GM21526 (cell line): Measurements from ENCODE around the gene MEA1.
A peak's percentile ranks its signal among the peaks of the same experiment; 100 is the strongest.
"Not testable (repeated sequence)": the region's sequence is repeated elsewhere in the genome, so short reads cannot be mapped to it uniquely, and the experiment has no call there.

ENCODE experiments used
- ATAC-seq: cut with Tn5 transposase; IDR thresholded peaks from one replicate; pipeline ENCODE4 v1.9.1; 2021; ENCODE audit warnings: moderate library complexity; ENCODE audit not compliant: unreplicated experiment, low FRiP score

Gene MEA1

GRCh38 chr6:43013843-43014433, at the start of gene MEA1, which contains the start of gene KLHDC3:
Gene MEA1 (minus strand): TSS chr6:43013946. CDS start chr6:43013813, 133 bp downstream.
Gene KLHDC3 (plus strand): TSS chr6:43014249. CDS start chr6:43017193, 2,944 bp downstream.
- peak; percentile 73 for ATAC-seq

DNA sequence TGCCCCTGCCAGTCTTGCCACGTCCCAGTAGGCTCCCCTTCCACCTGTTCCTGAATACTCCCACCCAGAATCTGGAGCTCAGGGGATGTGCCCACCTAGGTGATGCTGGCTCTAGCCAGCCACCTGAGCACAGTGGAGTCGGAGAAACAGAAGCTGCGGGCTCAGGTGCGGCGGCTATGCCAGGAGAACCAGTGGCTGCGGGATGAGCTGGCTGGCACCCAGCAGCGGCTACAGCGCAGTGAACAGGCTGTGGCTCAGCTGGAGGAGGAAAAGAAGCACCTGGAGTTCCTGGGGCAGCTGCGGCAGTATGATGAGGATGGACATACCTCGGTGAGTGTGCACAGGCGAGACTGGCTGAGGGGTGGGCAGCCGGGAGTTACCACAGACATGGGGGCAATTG, 49.1 kb upstream of the MEA1 start:
- no peak for ATAC-seq

GRCh38 chr6:43061861-43062260, 48.1 kb upstream of the MEA1 start:
- no peak for ATAC-seq

DNA sequence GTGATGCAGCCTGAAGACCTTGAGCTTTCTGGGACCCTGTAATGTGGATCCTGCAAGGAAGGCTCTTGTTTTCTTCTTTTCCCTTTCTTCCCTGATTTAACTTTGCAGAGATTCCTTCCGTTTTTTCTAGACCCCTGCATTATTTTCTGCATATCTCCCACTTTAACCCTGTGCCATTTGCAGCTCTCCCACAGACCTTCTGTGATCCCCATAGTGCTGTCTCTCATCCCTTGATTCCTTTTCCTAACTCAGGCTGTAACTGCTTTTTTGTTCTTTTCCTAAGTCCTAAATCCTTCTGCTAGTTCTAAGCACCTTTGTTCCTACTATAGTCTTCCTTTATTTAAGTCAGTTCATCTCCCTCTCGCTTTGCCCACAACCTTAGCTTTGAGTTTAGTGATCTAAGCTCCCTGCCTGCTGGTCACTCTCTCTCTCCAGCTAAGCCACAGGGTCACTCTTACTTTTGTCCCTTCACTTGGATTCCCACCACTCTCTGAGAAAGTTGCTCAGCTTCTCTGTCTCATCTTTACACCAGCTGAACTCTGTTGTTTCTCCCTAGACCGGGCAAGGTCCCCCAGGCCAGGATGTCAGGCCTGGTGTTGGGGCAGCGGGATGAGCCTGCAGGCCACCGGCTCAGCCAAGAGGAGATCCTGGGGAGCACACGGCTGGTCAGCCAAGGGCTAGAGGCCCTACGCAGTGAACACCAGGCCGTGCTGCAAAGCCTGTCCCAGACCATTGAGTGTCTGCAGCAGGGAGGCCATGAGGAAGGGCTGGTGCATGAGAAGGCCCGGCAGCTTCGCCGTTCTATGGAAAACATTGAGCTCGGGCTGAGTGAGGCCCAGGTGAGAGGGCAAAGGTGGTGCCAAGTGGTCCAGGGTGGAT, 47.2 kb upstream of the MEA1 start:
- no peak for ATAC-seq

DNA sequence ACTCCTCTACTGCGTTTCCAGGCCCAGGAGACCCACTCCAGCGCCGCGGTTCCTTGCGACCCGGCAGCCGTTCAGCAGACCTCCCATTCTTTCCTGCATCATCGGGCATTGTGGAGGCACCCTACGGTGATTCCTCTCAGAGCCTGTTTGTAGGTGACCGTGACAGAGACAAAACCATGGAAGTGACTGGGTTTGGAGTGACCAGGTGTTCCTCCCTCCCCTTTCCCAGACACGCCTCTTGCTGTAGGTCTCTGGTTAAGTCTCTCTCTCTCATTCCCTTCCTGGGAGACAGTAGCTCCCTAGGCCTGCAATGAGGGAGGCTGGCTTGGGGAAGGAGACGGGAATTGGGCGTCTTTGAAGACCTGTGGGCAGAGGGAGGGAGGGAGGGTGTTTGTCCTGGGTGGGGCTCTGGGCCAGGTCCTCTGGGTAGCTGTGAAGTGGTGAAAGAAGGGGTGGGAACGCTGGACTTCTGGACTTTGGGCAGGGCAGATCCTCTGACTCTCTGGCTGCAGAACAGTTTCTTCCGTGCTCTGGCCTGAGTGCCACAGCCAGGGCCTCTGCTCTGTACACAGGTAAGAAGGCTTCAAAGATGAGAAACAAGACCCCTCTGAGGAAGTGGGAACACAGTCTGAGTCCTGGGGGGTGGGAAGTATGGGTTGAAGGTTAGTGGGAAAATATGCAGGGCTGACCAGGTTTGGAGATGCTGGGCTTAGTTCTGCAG, 46.4 kb upstream of the MEA1 start:
- no peak for ATAC-seq

DNA sequence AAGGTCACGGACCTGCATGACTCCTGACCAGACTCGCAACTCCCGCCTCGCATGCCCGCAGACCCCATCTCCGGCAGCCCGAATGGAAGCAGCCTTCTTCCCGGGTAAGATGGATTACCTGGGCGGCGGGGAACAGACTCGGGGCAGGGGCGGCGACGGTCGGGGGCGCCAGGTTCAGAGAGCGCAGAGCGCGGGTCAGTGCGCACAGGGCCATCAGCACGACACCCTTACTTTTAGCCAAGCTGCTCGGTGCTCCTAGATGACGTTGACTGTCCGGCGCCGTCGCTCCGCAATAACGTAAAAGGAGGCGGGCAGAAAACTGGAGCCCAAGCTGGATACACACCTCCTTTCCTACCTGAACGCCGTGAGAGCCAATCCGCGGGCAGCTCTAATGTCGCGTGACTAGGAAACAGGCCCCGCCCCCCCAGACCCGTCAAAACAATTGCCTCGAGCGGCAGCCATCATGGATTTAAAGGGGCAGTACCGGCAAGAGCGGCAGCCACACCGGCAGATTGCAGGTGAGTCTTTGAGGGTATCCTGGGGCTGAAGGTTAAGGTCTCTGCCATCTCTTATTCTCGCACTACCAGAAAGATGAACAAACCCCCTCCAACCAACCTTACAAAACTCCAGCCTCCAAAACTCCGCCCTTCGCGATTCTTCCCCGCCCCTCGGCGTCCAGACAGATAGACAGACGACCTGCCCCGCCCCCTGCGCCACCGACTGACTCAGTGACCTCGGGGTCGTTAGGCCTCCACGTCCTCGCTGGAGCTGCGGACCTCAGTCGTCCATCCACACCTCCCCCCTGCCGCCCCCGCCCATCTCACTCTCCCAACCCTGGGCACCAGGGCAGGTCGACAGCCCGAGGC, 45.7 kb upstream of the MEA1 start, which contains the start of the genes KLC4 and MRPL2:
Gene KLC4, plus strand, starts transcription at position 464 of the 866 bp plus-strand sequence. CDS start 1,705 bp downstream, outside the sequence.
Gene MRPL2, minus strand, starts transcription at position 267 of the 866 bp plus-strand sequence. Its CDS starts 53 bp downstream, at position 214.
- ATAC-seq: peak; percentile 76

GRCh38 chr6:43058531-43058930, 44.8 kb upstream of the MEA1 start:
- no peak for ATAC-seq

GRCh38 chr6:43055966-43056365, 42.2 kb upstream of the MEA1 start:
- no peak for ATAC-seq

GRCh38 chr6:43054206-43054943, 40.6 kb upstream of the MEA1 start:
- no peak for ATAC-seq

GRCh38 chr6:43053545-43054205, 39.9 kb upstream of the MEA1 start, which contains the start of gene CUL7:
Gene CUL7 (minus strand): TSS chr6:43053851. CDS start chr6:43052788, 1,063 bp downstream.
- ATAC-seq: peak; percentile 74

DNA sequence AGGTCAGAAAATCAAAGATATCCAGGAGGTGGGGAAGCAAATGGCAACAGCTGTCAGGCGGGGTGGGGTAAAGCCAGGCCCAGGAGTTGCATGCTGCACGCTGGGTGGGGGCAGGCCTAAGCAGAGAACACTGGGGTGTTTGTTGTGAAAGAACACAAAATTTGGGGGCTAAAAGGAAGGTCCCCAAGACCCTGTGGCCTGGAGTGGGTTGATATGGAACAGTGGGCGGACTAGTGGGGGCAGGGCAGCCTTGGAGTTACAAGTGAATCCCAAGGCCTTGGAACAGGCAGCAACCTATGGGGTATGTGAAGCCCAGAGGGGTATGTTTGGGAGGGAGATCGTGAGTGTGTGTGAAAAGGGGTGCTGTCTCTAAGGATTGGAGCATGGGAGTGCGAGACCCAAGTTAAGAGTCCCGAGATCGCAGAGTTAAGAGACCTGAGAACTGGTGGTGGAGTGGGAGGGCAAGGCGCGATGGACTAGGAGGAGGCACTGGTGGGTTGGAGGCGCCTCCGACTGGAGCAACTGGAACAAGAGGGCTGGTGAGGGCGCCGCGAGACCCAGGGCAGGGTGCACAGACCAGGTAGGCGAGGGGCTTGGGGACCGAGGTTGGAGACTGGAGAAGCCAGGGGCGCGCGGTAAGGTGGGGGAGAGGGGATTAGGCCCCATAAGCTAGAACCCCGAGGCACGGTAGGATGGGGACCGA, 39.2 kb upstream of the MEA1 start:
- ATAC-seq: peak; percentile 7

DNA sequence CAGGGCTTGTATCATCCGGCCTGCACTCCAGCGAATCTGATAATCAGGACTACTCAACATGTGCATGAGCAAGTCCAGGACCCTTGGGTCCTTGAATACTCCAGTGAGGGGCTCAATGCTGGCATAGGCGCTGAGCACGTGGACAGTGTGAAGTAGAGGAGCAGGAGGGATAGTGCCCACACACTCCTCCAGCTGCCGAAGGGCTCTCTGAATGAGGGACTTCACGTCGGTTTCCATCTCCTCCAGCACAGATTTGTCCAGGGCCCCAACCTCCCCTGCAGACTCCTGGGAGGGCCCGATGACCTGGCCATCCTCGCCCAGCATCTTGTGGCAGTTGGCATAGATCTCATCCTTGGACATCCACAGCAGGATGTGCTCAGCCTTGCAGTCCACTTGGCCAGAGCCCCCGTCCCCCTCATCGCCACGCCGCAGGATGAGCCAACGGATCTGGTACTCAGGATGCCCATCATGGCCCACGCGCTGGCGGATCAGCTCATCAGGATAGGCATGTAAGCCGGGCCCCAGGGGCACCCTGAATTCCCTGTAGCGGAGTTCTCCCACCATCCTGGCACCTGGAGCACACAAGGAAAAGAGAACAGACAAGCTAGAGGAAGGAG, 38.6 kb upstream of the MEA1 start:
- ATAC-seq: no peak

DNA sequence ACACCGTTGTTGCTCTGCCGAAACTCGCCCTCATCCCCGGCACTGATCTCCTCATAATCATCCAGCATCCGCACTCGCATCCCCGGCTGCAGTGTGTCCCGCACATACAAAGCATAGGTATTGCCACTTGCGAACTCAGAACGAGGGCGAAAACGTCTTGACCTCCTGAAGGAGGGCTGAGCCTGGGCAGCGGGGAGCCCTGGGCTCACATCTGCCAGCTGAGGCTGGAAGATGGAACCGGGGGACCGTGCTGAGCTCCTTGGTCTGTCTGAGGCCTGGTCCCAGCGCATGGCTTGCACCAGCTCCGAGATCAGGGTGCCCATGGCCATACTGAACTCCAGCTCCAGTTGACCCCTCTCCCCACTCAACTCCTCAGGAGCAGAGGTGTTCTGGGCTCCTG, 37.2 kb upstream of the MEA1 start:
- no peak for ATAC-seq

DNA sequence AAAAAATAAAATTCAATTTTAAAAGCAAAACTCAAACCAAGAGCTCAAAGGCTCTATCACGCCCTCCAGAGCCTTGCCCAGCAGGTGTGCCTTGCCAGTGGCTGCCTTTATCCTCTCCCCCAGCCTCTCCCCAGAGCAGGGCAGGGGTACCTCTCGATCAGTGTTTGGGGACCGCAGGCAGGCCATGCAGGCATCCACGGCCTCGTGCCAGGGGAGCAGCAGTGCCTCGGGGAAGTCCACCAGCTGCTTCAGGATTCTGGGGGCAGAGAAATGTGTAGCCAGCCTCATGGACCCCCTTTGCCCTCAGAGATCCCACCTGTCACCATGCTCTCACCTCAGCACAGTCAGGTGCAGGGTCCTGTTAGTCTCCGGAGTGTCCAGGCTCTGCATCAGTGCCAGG, 34.3 kb upstream of the MEA1 start:
- no peak for ATAC-seq

DNA sequence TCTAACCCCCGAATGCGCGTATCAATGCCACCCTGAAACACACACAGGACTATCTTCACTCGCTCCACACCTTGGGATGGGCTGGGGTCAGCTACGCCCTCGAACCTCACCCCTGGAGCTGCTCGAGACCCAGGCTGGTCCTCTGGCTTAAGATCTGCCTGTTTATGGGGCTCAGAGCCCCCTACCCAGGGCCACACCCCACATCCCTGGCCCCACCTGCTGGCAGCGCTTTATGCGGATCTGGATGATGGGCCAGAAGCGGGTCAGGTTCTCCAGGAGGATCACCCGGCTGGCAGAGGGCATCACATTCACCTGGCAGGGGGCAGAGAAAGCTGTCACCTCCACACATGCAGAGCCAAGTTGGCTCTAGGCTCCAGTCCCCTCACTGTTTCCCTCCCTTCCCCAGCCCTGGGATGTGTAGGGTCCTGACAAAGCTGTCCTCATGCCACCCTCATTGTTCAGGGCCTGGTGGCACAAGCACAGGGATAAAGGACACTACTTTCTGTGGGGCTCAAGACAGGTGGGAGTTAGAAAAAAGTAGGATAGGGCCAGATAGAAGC, 31.7 kb upstream of the MEA1 start:
- ATAC-seq: no peak

DNA sequence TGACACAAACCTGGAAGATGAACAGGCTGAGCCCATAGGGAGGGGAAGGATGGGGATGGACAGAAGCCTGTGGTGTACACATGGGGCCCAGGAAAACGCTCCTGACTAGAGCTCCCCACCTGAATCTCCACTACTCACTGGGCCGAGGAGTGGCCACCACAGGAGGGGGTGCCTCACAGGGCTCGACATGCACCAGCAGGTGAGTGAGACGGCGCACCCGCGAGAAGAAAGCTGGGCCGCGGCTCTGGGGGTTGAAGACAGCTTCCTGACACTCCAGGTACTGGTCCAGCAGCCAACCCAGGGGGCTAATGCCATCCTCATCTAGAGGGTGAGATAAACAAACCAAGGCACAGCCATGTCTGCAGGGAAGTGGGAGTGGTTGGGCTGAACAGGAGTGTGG, 29.6 kb upstream of the MEA1 start:
- ATAC-seq: no peak

DNA sequence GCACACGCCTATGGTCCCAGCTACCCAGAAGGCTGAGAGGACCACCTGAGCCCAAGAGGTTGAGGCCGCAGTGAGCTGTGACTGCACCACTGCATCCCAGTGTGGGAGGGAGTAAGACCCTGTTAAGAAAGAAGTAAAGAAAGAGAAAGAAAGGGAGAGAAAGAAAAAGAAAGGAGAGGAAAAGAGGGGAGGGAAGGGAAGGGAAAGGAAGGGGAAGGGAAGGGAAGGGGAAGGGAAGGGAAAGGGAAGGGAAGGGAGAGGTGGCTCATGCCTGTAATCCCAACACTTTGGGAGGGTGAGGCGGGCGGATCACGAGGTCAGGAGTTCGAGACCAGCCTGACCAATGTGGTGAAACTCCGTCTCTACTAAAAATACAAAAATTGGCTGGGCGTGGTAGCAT, 27.7 kb upstream of the MEA1 start:
- ATAC-seq: not testable (repeated sequence)
